ENCODE measurements around the gene S1PR3. TPM values are rescaled to one million over a fixed set of nuclear protein-coding genes. Genes with fewer than 3 reads are reported as not detected.

The S1PR3 gene
- polyA plus RNA-seq, 2 donors: 3.2 to 6.7 TPM

DNA sequence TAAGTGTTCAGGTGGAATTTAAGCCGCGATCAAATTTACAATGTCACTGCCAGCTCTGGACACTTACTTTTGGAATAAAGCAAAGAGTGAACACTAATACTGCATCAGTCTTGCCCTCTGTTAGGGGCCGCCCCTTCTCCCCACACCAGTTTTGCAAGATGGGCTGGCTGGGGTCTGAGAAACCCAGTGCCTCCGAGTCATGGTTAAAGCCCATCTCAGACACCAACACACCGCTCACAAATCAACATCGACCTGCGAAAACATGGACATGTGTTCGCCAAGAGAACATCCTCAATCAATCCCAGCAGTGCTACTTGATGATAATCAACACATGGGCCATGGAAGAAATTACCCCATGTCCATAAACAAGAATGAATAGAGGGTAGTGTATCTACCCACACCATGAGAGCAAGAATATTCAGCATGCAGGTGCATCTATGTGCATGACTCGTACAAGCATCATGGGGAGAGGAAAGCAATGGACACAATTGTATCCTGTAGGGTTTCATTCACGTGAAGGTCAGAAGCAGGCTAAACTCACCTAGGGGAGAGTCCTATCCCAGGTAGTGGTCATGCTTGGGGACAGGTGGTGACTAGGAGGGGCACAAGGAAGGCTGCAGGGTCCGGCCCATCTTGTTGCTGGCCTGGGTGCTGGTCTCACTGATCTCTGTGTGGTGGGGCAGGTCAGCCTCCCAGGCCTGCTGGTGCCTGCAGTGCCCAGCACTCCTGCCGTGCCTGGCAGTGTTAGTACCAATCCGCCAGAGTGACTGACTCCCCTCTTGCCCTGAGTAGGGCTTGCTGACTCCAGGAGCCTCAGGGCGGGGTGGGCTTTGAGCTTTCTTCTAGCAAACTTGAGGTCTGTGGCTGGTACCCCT is 5.0 kb downstream of the S1PR3 start:
- Histone ChIP-seq H3K27me3 (ENCODE audit: control insufficient read depth in 1 of 2, insufficient read depth in 2 of 2, low read length in 2 of 2) (no peaks in the 10 kb centered on the region), H3K36me3 (ENCODE audit: control insufficient read depth in 2 of 2, insufficient read depth in 2 of 2, low read length in 1 of 2) (no peaks in the 10 kb centered on the region), H3K4me3 (ENCODE audit: low read depth in 1 of 2, low read length in 2 of 2) (no peak overlapping the region), H3K4me1 (ENCODE audit: control insufficient read depth in 2 of 2, insufficient read depth in 2 of 2, low read length in 1 of 2) (peaks cover 3 to 7% of the 10 kb centered on the region in 2 donors), H3K27ac (ENCODE audit: low read depth in 2 of 2, low read length in 1 of 2) (peak overlapping the region in 1 of 2 donors; percentile 21), H3K9me3 (ENCODE audit: control insufficient read depth in 2 of 2, insufficient read depth in 1 of 2, low read depth in 1 of 2, low read length in 1 of 2) (no peaks in the 10 kb centered on the region)
- 88 to 89% methylated on average over 14 of the region's 14 CpGs for WGBS, 2 donors

GRCh38 chr9:88996921-88997235 is 5.6 kb downstream of the S1PR3 start:
- Histone ChIP-seq H3K27me3 (ENCODE audit: control insufficient read depth in 1 of 2, insufficient read depth in 2 of 2, low read length in 2 of 2) (no peaks in the 10 kb centered on the region), H3K27ac (ENCODE audit: low read depth in 2 of 2, low read length in 1 of 2) (no peak overlapping the region)

GRCh38 chr9:88997646-88998045 is 6.4 kb downstream of the S1PR3 start:
- no peak overlapping the region for H3K4me3 ChIP-seq (ENCODE audit: low read depth in 1 of 2, low read length in 2 of 2)
- H3K4me1 ChIP-seq (ENCODE audit: control insufficient read depth in 2 of 2, insufficient read depth in 2 of 2, low read length in 1 of 2): peaks cover 3 to 7% of the 10 kb centered on the region in 2 donors
- 77 to 78% methylated on average over 8 of the region's 8 CpGs for WGBS, 2 donors
- H3K27me3 ChIP-seq (ENCODE audit: control insufficient read depth in 1 of 2, insufficient read depth in 2 of 2, low read length in 2 of 2): no peaks in the 10 kb centered on the region
- H3K36me3 ChIP-seq (ENCODE audit: control insufficient read depth in 2 of 2, insufficient read depth in 2 of 2, low read length in 1 of 2): no peaks in the 10 kb centered on the region
- no peaks in the 10 kb centered on the region for H3K9me3 ChIP-seq (ENCODE audit: control insufficient read depth in 2 of 2, insufficient read depth in 1 of 2, low read depth in 1 of 2, low read length in 1 of 2)
- H3K27ac ChIP-seq (ENCODE audit: low read depth in 2 of 2, low read length in 1 of 2): peak overlapping the region; percentile 44 to 47

More at GRCh38 chr9:88996921-88997235, 5.6 kb downstream of the S1PR3 start:
- no peaks in the 10 kb centered on the region for H3K9me3 ChIP-seq (ENCODE audit: control insufficient read depth in 2 of 2, insufficient read depth in 1 of 2, low read depth in 1 of 2, low read length in 1 of 2)
- no peaks in the 10 kb centered on the region for H3K36me3 ChIP-seq (ENCODE audit: control insufficient read depth in 2 of 2, insufficient read depth in 2 of 2, low read length in 1 of 2)
- peaks cover 3 to 7% of the 10 kb centered on the region in 2 donors for H3K4me1 ChIP-seq (ENCODE audit: control insufficient read depth in 2 of 2, insufficient read depth in 2 of 2, low read length in 1 of 2)
- WGBS, 2 donors: 73% methylated on average over 4 of the region's 4 CpGs
- H3K4me3 ChIP-seq (ENCODE audit: low read depth in 1 of 2, low read length in 2 of 2): no peak overlapping the region

DNA sequence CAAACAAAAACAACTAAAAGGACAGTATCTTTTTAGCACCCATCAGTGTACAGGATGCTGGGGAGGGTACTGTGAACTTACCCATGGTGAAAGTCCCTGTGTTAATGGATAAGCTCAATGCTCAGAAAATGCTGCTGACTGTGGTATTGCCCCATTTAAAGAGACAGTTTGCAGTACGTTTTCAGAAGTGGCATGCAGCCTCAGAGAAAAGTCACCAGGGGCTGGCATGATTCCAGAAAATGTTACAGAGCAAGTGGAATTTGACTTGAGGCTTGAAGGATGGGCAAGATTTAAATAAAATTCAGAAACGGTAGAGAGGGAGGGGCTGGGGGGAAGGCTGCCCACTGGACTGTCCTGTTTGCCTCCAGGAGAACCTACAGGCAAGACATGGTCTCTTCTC is 7.2 kb downstream of the S1PR3 start:
- Histone ChIP-seq H3K4me3 (ENCODE audit: low read depth in 1 of 2, low read length in 2 of 2) (no peak overlapping the region), H3K9me3 (ENCODE audit: control insufficient read depth in 2 of 2, insufficient read depth in 1 of 2, low read depth in 1 of 2, low read length in 1 of 2) (no peaks in the 10 kb centered on the region), H3K36me3 (ENCODE audit: control insufficient read depth in 2 of 2, insufficient read depth in 2 of 2, low read length in 1 of 2) (no peaks in the 10 kb centered on the region), H3K4me1 (ENCODE audit: control insufficient read depth in 2 of 2, insufficient read depth in 2 of 2, low read length in 1 of 2) (peaks cover 3 to 7% of the 10 kb centered on the region in 2 donors), H3K27me3 (ENCODE audit: control insufficient read depth in 1 of 2, insufficient read depth in 2 of 2, low read length in 2 of 2) (no peaks in the 10 kb centered on the region), H3K27ac (ENCODE audit: low read depth in 2 of 2, low read length in 1 of 2) (peak overlapping the region; percentile 63 to 79)
- 11 to 14% methylated on average over 2 of the region's 2 CpGs for WGBS, 2 donors

GRCh38 chr9:88998911-88999310 is 7.6 kb downstream of the S1PR3 start:
- no peak overlapping the region for H3K4me3 ChIP-seq (ENCODE audit: low read depth in 1 of 2, low read length in 2 of 2)
- WGBS, 2 donors: 38% methylated on average over 9 of the region's 9 CpGs
- peaks cover 2 to 7% of the 10 kb centered on the region in 2 donors for H3K4me1 ChIP-seq (ENCODE audit: control insufficient read depth in 2 of 2, insufficient read depth in 2 of 2, low read length in 1 of 2)
- H3K27me3 ChIP-seq (ENCODE audit: control insufficient read depth in 1 of 2, insufficient read depth in 2 of 2, low read length in 2 of 2): no peaks in the 10 kb centered on the region
- no peaks in the 10 kb centered on the region for H3K9me3 ChIP-seq (ENCODE audit: control insufficient read depth in 2 of 2, insufficient read depth in 1 of 2, low read depth in 1 of 2, low read length in 1 of 2)
- no peaks in the 10 kb centered on the region for H3K36me3 ChIP-seq (ENCODE audit: control insufficient read depth in 2 of 2, insufficient read depth in 2 of 2, low read length in 1 of 2)
- H3K27ac ChIP-seq (ENCODE audit: low read depth in 2 of 2, low read length in 1 of 2): peak overlapping the region; percentile 63 to 79

DNA sequence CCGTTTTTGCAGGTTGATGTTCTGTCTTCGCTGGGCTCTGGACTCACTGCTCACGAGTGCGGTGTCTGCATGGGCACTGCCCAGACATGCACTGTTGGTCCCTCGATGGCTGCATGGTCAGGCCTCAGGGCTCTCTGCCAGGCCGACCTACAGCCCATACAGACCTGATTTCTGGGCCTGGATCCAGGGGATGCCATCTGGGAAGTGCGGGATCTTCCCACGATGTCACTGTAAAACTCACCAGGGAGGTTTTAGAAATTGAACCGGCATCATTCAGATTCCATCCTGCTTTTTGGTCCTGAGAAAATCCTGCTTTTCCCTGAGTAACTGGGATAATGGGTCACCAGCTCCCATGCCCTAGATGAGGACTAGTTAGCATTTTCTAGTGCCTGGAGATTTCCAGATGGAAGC is 9.1 kb downstream of the S1PR3 start:
- no peak overlapping the region for H3K4me3 ChIP-seq (ENCODE audit: low read depth in 1 of 2, low read length in 2 of 2)
- H3K9me3 ChIP-seq (ENCODE audit: control insufficient read depth in 2 of 2, insufficient read depth in 1 of 2, low read depth in 1 of 2, low read length in 1 of 2): no peaks in the 10 kb centered on the region
- WGBS, 2 donors: 70 to 75% methylated on average over 9 of the region's 9 CpGs
- H3K27me3 ChIP-seq (ENCODE audit: control insufficient read depth in 1 of 2, insufficient read depth in 2 of 2, low read length in 2 of 2): no peaks in the 10 kb centered on the region
- H3K4me1 ChIP-seq (ENCODE audit: control insufficient read depth in 2 of 2, insufficient read depth in 2 of 2, low read length in 1 of 2): peaks cover 0 to 7% of the 10 kb centered on the region in 2 donors
- H3K36me3 ChIP-seq (ENCODE audit: control insufficient read depth in 2 of 2, insufficient read depth in 2 of 2, low read length in 1 of 2): no peaks in the 10 kb centered on the region
- H3K27ac ChIP-seq (ENCODE audit: low read depth in 2 of 2, low read length in 1 of 2): peak overlapping the region; percentile 26 to 35

GRCh38 chr9:89000973-89001916 is 10.0 kb downstream of the S1PR3 start:
- Histone ChIP-seq H3K9me3 (ENCODE audit: control insufficient read depth in 2 of 2, insufficient read depth in 1 of 2, low read depth in 1 of 2, low read length in 1 of 2) (no peaks in the 10 kb centered on the region), H3K4me1 (ENCODE audit: control insufficient read depth in 2 of 2, insufficient read depth in 2 of 2, low read length in 1 of 2) (peaks cover 0 to 7% of the 10 kb centered on the region in 2 donors), H3K27me3 (ENCODE audit: control insufficient read depth in 1 of 2, insufficient read depth in 2 of 2, low read length in 2 of 2) (no peaks in the 10 kb centered on the region), H3K36me3 (ENCODE audit: control insufficient read depth in 2 of 2, insufficient read depth in 2 of 2, low read length in 1 of 2) (no peaks in the 10 kb centered on the region), H3K27ac (ENCODE audit: low read depth in 2 of 2, low read length in 1 of 2) (peak overlapping the region; percentile 35 to 65), H3K4me3 (ENCODE audit: low read depth in 1 of 2, low read length in 2 of 2) (no peak overlapping the region)
- 30 to 31% methylated on average over 52 of the region's 52 CpGs for WGBS, 2 donors

DNA sequence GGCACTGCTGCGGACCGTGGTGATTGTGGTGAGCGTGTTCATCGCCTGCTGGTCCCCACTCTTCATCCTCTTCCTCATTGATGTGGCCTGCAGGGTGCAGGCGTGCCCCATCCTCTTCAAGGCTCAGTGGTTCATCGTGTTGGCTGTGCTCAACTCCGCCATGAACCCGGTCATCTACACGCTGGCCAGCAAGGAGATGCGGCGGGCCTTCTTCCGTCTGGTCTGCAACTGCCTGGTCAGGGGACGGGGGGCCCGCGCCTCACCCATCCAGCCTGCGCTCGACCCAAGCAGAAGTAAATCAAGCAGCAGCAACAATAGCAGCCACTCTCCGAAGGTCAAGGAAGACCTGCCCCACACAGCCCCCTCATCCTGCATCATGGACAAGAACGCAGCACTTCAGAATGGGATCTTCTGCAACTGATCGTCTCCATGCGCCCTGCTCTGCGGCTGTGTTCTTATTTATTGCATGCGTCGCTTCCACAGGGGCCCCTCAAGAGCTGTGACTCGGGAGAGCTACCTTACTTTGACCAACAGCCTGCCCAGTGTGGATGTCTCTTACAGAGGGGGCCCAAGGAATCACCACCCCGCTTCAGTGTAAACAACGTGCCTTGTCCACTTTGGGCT is 10.8 kb downstream of the S1PR3 start:
- Histone ChIP-seq H3K9me3 (ENCODE audit: control insufficient read depth in 2 of 2, insufficient read depth in 1 of 2, low read depth in 1 of 2, low read length in 1 of 2) (no peaks in the 10 kb centered on the region), H3K36me3 (ENCODE audit: control insufficient read depth in 2 of 2, insufficient read depth in 2 of 2, low read length in 1 of 2) (no peaks in the 10 kb centered on the region), H3K27ac (ENCODE audit: low read depth in 2 of 2, low read length in 1 of 2) (peak overlapping the region in 1 of 2 donors; percentile 6), H3K27me3 (ENCODE audit: control insufficient read depth in 1 of 2, insufficient read depth in 2 of 2, low read length in 2 of 2) (no peaks in the 10 kb centered on the region), H3K4me1 (ENCODE audit: control insufficient read depth in 2 of 2, insufficient read depth in 2 of 2, low read length in 1 of 2) (peaks cover 0 to 4% of the 10 kb centered on the region in 2 donors), H3K4me3 (ENCODE audit: low read depth in 1 of 2, low read length in 2 of 2) (no peak overlapping the region)
- 92 to 93% methylated on average over 27 of the region's 27 CpGs for WGBS, 2 donors

DNA sequence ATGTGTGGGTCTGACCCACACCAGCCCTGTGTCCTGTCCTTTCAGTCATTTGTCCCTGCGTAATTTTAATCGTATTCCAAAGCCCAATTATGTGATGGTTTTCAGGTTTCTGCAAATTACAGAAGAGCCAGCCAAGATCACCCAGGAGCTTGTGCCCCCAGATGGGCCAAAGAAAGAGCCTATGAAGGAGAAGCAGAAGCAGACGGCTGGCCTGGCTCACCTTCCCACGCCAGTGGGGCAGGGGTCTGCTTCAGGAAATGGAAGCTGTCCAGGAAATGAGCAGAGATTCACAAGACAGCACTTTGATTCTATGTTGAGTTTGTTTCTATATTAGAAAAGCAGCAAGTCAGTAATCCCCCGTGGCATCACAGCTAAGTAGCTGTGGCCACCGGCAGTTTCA is 11.7 kb downstream of the S1PR3 start:
- Histone ChIP-seq H3K27me3 (ENCODE audit: control insufficient read depth in 1 of 2, insufficient read depth in 2 of 2, low read length in 2 of 2) (no peaks in the 10 kb centered on the region), H3K36me3 (ENCODE audit: control insufficient read depth in 2 of 2, insufficient read depth in 2 of 2, low read length in 1 of 2) (no peaks in the 10 kb centered on the region), H3K4me1 (ENCODE audit: control insufficient read depth in 2 of 2, insufficient read depth in 2 of 2, low read length in 1 of 2) (peaks cover 0 to 2% of the 10 kb centered on the region in 2 donors), H3K4me3 (ENCODE audit: low read depth in 1 of 2, low read length in 2 of 2) (no peak overlapping the region), H3K27ac (ENCODE audit: low read depth in 2 of 2, low read length in 1 of 2) (no peak overlapping the region), H3K9me3 (ENCODE audit: control insufficient read depth in 2 of 2, insufficient read depth in 1 of 2, low read depth in 1 of 2, low read length in 1 of 2) (no peaks in the 10 kb centered on the region)
- 88 to 91% methylated on average over 6 of the region's 6 CpGs for WGBS, 2 donors
